Measurements from ENCODE around the gene FXYD5. TPM values are rescaled to one million over a fixed set of nuclear protein-coding genes. Genes with fewer than 3 reads are reported as not detected.

The FXYD5 gene
- total and polyA plus RNA-seq, 10 of the 15 experiments (the other 5 are each of a cell fraction or from before 2014, with no cell fraction given) = 30.0 to 159 (median 93.9) TPM

DNA sequence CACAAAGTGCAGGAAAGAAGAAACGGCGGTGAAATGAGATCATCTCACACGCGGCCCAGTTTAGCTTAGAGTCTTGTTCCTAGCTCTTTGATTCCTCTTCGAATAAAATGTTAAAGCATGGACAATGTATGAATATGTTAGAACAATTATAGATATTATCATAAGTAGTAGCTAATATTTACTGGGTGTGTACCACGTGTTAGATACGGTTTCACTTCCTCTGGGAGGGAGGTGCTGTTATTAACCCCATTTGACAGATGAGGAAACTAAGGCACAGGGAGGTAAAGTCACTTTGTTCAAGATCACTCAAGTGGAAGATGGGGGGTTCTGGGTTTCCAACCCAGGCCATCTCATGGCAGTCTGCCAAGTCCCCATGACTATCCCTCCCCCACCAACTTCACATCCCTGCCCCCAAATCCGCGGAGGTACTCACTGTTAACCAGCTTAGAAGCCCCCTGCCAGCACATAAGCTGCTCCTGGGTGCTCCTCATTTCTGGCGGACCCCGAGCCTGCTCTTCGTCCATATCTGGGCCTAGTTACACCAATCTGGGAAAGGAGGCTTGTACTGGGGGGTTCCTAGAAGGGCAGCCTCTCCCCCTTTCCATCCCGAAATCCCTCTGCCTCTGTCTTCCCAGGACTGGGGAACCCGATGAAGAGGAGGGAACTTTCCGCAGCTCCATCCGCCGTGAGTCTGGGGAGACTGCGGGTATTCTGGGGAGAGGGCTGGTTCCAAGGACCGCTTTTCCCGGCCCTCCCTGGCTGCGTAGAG is 12.5 kb upstream of the FXYD5 start:
- FAIRE-seq (peak; percentile 44), ATAC-seq (peak; percentile 20), DNase-seq (ENCODE audit: low read depth, low spot score) (no peak)
- Histone ChIP-seq H3K9ac (ENCODE audit: control insufficient read depth, insufficient read depth, low read length) (no peak overlapping the region), H4K20me1 (ENCODE audit: control insufficient read depth, insufficient read depth) (no peaks in the 10 kb centered on the region), H3K27ac (ENCODE audit: control insufficient read depth, insufficient read depth) (no peak overlapping the region), H3K4me3 (peak overlapping the region; percentile 47; the same call in 1 of the 2 replicates), H3K4me2 (ENCODE audit: control insufficient read depth, insufficient read depth) (peak overlapping the region; percentile 79), H3K4me1 (ENCODE audit: control insufficient read depth, insufficient read depth, low read length) (peaks cover 16% of the 10 kb centered on the region), H3K36me3 (ENCODE audit: control insufficient read depth in 2 of 2, insufficient read depth in 2 of 2, low read length in 1 of 2) (no peaks in the 10 kb centered on the region), H2AFZ (ENCODE audit: control insufficient read depth, low read depth, low read length) (no peak overlapping the region), H3K27me3 (replicated peaks in 1 of 2; ENCODE audit: control insufficient read depth in 2 of 2, insufficient read depth in 2 of 2, low read length in 1 of 2) (peaks cover 2 to 5% of the 10 kb centered on the region in 2 experiments; a peak in 2 of 4 replicates), H3K9me3 (replicated peaks; ENCODE audit: control insufficient read depth, insufficient read depth, low read length) (no peaks in the 10 kb centered on the region), H3K79me2 (ENCODE audit: control insufficient read depth, insufficient read depth, low read length) (no peaks in the 10 kb centered on the region)
- POLR2A ChIA-PET = interaction anchor here (0.5 to 1.5 kb wide), 6 partner anchors 8 to 106 kb away, joined by 3 to 6 read pairs (median 4); partner anchors contain the start of gene FXYD5
- WGBS (ENCODE audit: insufficient coverage, insufficient replicate concordance, low lambda C conversion rate, missing lambda C conversion rate) = 27% methylated on average over 20 of the region's 21 CpGs
- in situ Hi-C loops (cut with MboI) = no loop called here
- CTCF ChIA-PET = interaction anchor here (0.6 to 3.3 kb wide), 48 partner anchors 8 to 368 kb away, joined by 3 to 41 read pairs (median 5); partner anchors contain the start of genes FFAR1, FXYD3 and FXYD5
- TF ChIP-seq, protein P1, sequence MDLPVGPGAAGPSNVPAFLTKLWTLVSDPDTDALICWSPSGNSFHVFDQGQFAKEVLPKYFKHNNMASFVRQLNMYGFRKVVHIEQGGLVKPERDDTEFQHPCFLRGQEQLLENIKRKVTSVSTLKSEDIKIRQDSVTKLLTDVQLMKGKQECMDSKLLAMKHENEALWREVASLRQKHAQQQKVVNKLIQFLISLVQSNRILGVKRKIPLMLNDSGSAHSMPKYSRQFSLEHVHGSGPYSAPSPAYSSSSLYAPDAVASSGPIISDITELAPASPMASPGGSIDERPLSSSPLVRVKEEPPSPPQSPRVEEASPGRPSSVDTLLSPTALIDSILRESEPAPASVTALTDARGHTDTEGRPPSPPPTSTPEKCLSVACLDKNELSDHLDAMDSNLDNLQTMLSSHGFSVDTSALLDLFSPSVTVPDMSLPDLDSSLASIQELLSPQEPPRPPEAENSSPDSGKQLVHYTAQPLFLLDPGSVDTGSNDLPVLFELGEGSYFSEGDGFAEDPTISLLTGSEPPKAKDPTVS (IDR thresholded peaks at IDR 0.05; ENCODE audit: low read depth, low read length) = no peak
- TF ChIP-seq RAD51 (IDR thresholded peaks at IDR 0.05) = peak; percentile 69
- TF ChIP-seq DPF2 (IDR thresholded peaks at IDR 0.05) = peak; percentile 53; the same call in 1 of the 2 replicates
- TF ChIP-seq SPI1 (IDR thresholded peaks at IDR 0.05; ENCODE audit: borderline replicate concordance, insufficient read depth, low read depth, low read length) = peak; percentile 93
- TF ChIP-seq SMARCA5 (IDR thresholded peaks at IDR 0.05) = peak; percentile 53; the same call in 1 of the 2 replicates
- TF ChIP-seq, protein P2, sequence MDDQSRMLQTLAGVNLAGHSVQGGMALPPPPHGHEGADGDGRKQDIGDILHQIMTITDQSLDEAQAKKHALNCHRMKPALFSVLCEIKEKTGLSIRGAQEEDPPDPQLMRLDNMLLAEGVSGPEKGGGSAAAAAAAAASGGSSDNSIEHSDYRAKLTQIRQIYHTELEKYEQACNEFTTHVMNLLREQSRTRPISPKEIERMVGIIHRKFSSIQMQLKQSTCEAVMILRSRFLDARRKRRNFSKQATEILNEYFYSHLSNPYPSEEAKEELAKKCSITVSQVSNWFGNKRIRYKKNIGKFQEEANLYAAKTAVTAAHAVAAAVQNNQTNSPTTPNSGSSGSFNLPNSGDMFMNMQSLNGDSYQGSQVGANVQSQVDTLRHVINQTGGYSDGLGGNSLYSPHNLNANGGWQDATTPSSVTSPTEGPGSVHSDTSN (IDR thresholded peaks at IDR 0.05; ENCODE audit: insufficient replicate concordance, low read depth, low read length) = no peak
- TF ChIP-seq GATAD2B (conservative IDR thresholded peaks at IDR 0.05; ENCODE audit: low read depth) = 0 out of 2 replicates have a peak, but pooled peaks have one; percentile 9
- intact Hi-C loops (cut with micrococcal nuclease; ENCODE audit: unreplicated experiment) = loop anchor here (5.0 kb wide), 1 partner anchor 105 kb away; the partner anchor contains the start of gene LSR
- SMC1A ChIA-PET (ENCODE audit: uncharacterized antibody, unreplicated experiment) = interaction anchor here (0.6 to 2.4 kb wide), 29 partner anchors 12 to 403 kb away, joined by 3 to 25 read pairs (median 4); partner anchors contain the start of genes FXYD3 and FXYD5
- BruUV-seq (replicated peaks) = no TSS peak
- RAD21 ChIA-PET (ENCODE audit: unreplicated experiment) = interaction anchor here (0.6 to 3.0 kb wide), 38 partner anchors 12 to 353 kb away, joined by 3 to 31 read pairs (median 4); partner anchors contain the start of genes FFAR1 and FXYD5

Measured in GM12878 (cell line).